Lower leg skin (tissue), 3 donors: ENCODE results near the gene MLC1.

Source experiments
- CTCF ChIP-seq, 3 donors: fragments of 450-650 bp; IDR thresholded peaks; one replicate each; pipeline ENCODE4 v1.5.1; 2016; ENCODE audit warnings: antibody characterized with exemption in 3 of 3, mild to moderate bottlenecking in 3 of 3, moderate library complexity in 2 of 3
- POLR2A ChIP-seq, 2 donors: fragments of 450-650 bp; IDR thresholded peaks; one replicate each; pipeline ENCODE4 v1.6.1; 2016 to 2017; ENCODE audit warnings: antibody characterized with exemption in 2 of 2, mild to moderate bottlenecking in 1 of 2, moderate library complexity in 1 of 2

- no peak for TF ChIP-seq CTCF (IDR thresholded peaks at IDR 0.05)
- no peak for TF ChIP-seq POLR2A (IDR thresholded peaks at IDR 0.05)
Measured at GRCh38 chr22:50063589-50064393, 21.4 kb downstream of the MLC1 start.
